ENCODE results near the gene FGFR3. TPM values are rescaled to one million over a fixed set of nuclear protein-coding genes. Genes with fewer than 3 reads are reported as not detected.

Gene FGFR3
- total RNA-seq, 1 experiment from 2014 or later = 8.2 TPM

GRCh38 chr4:1830234-1830633 is 37.1 kb downstream of the FGFR3 start:
- ATAC-seq = no peak
- in situ Hi-C loops (cut with HindIII; ENCODE audit: low pct_unique_long_range_greater_than_20kb, low sequenced_read_pairs) = no loop called here
- intact Hi-C loops (cut with micrococcal nuclease; ENCODE audit: unreplicated experiment) = no loop called here
- no peaks in the 10 kb centered on the region for H3K27me3 ChIP-seq (ENCODE audit: control insufficient read depth, insufficient read depth, low read length)
- TF ChIP-seq TCF7L2 (IDR thresholded peaks at IDR 0.05; ENCODE audit: low read depth, low read length) (no peak), SIN3A (IDR thresholded peaks at IDR 0.05; ENCODE audit: borderline replicate concordance, insufficient read depth, low read depth, low read length) (no peak), REST (IDR thresholded peaks at IDR 0.05; ENCODE audit: insufficient read depth in 1 of 2, low read depth in 2 of 2, low read length in 1 of 2) (no peak), CTCF (IDR thresholded peaks at IDR 0.05) (no peak)
- ChIA-PET CTCF (no interaction called here), POLR2A (no interaction called here)
- DNase-seq (ENCODE audit: low read depth, low spot score) = no peak
- BruUV-seq (replicated peaks) = no TSS peak
- no peaks in the 10 kb centered on the region for H3K9me3 ChIP-seq (ENCODE audit: control insufficient read depth, insufficient read depth, low read depth, low read length)
- no peak overlapping the region for H3K27ac ChIP-seq (ENCODE audit: low read length)
- no peak overlapping the region for H3K4me3 ChIP-seq (ENCODE audit: low read depth in 2 of 2, low read length in 2 of 2)
- no peaks in the 10 kb centered on the region for H3K4me1 ChIP-seq (ENCODE audit: control insufficient read depth, insufficient read depth, low read length)
- H3K36me3 ChIP-seq (ENCODE audit: control insufficient read depth, insufficient read depth, low read length) = no peaks in the 10 kb centered on the region

- in situ Hi-C loops (cut with HindIII; ENCODE audit: low pct_unique_long_range_greater_than_20kb, low sequenced_read_pairs) = no loop called here
- POLR2A ChIA-PET = no interaction called here
- no peak overlapping the region for H3K27ac ChIP-seq (ENCODE audit: low read length)
- intact Hi-C loops (cut with micrococcal nuclease; ENCODE audit: unreplicated experiment) = no loop called here
- H3K9me3 ChIP-seq (ENCODE audit: control insufficient read depth, insufficient read depth, low read depth, low read length) = no peaks in the 10 kb centered on the region
- H3K4me1 ChIP-seq (ENCODE audit: control insufficient read depth, insufficient read depth, low read length) = no peaks in the 10 kb centered on the region
- H3K4me3 ChIP-seq (ENCODE audit: low read depth in 2 of 2, low read length in 2 of 2) = no peak overlapping the region
- DNase-seq (ENCODE audit: low read depth, low spot score) (no peak), ATAC-seq (no peak)
- no TSS peak for BruUV-seq (replicated peaks)
- TF ChIP-seq SIN3A (IDR thresholded peaks at IDR 0.05; ENCODE audit: borderline replicate concordance, insufficient read depth, low read depth, low read length) (no peak), REST (IDR thresholded peaks at IDR 0.05; ENCODE audit: insufficient read depth in 1 of 2, low read depth in 2 of 2, low read length in 1 of 2) (no peak), CTCF (IDR thresholded peaks at IDR 0.05) (no peak), TCF7L2 (IDR thresholded peaks at IDR 0.05; ENCODE audit: low read depth, low read length) (no peak), POLR2AphosphoS5 (IDR thresholded peaks at IDR 0.05; ENCODE audit: low read depth, low read length) (no peak)
- H3K36me3 ChIP-seq (ENCODE audit: control insufficient read depth, insufficient read depth, low read length) = no peaks in the 10 kb centered on the region
- CTCF ChIA-PET = no interaction called here
- H3K27me3 ChIP-seq (ENCODE audit: control insufficient read depth, insufficient read depth, low read length) = no peaks in the 10 kb centered on the region
These were observed 37.6 kb downstream of the FGFR3 start for GRCh38 chr4:1830642-1831228.
